Right atrium auricular region (tissue), 2 donors: Measurements from ENCODE around the gene WFS1. TPM values are rescaled to one million over a fixed set of nuclear protein-coding genes. Genes with fewer than 3 reads are reported as not detected.

ENCODE experiments used
- DNase-seq: peaks from one replicate; pipeline ENCODE4 v3.0.0-alpha.2; 2019; ENCODE audit warnings: low spot score
- H3K27ac ChIP-seq, 2 donors: fragments of 200-600 bp; sonication (generic); 1 replicate in 1 of 2; 2 replicates in 1 of 2; pipeline ENCODE4 v1.5.1; 2016 to 2019
- H3K27me3 ChIP-seq, 2 donors: fragments of 200-600 bp; sonication (generic); one replicate each; pipeline versions ENCODE4 v1.5.1 to v1.6.0; 2017 to 2019
- H3K36me3 ChIP-seq: fragments of 200-600 bp; sonication (generic); one replicate; pipeline ENCODE4 v1.5.1; 2016
- H3K4me1 ChIP-seq, 2 donors: fragments of 200-600 bp; sonication (generic); one replicate each; pipeline versions ENCODE4 v1.5.1 to v1.6.0; 2017 to 2019
- H3K4me3 ChIP-seq, 2 donors: fragments of 200-600 bp; sonication (generic); 1 replicate in 1 of 2; 2 replicates in 1 of 2; pipeline ENCODE4 v1.5.1; 2017 to 2019; ENCODE audit warnings: mild to moderate bottlenecking in 1 of 2, moderate library complexity in 1 of 2
- H3K9me3 ChIP-seq, 2 donors: fragments of 200-600 bp; sonication (generic); one replicate each; pipeline ENCODE4 v1.5.1; 2019
- total RNA-seq, 2 donors: library from RNA; depleted of rRNA; stranded (reverse); fragments of >200 nt; gene quantifications; one replicate each; pipeline ENCODE4 v1.1.0, GENCODE V29; 2016
- TF ChIP-seq, protein P1 (sequence below), 2 donors: fragments of 200-600 bp; sonication (generic); IDR thresholded peaks; one replicate each; pipeline ENCODE4 v1.5.1; 2019; ENCODE audit warnings: antibody characterized with exemption in 2 of 2

WFS1 gene
- total RNA-seq, 2 donors from 2014 or later: 111 to 112 TPM

DNA sequence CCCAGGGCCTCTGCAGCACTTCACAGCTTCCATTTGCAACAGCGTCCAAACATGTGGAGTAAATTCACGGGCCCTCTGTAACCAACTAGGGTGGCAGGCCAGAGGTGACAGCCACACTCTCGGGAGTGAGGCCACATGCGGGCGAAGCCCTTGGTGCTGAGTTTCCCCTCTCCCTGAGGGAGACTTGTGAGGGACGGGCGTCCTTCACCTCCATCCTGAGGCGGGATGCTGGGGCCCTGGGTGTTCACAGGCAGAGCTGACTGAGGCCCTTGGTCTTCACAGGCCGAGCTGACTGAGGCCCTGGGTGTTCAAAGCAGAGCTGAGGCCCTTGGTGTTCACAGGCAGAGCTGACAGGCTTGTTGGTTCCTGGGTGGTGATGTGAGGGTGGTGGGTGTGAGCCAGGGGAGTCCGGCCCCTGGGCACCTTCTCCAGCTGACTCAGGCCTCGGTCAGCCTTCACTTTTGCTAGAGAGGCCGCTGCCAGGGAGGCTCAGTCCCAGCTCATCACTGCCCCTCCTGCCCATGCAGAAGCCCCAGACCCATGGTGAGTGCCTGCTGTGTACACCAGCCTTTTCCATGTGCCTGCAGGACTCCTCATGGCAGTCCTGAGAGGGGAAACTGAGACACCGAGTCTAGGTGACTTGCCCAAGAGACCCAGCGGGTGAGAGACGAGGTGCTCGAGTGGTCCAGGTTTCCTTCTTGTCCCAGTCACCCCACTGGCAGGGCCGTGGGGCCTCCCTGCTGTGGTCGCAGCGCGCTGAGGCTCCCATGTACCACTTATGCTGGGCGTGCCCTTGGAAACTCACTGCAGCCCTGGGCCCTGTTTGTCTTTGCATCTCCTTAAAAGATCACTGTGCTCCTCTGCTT is 8.5 kb downstream of the WFS1 start:
- Histone ChIP-seq H3K9me3 (no peaks in the 10 kb centered on the region), H3K36me3 (peaks cover 11% of the 10 kb centered on the region), H3K4me3 (no peak overlapping the region), H3K4me1 (peaks cover 0 to 83% of the 10 kb centered on the region in 2 donors), H3K27ac (peak overlapping the region; percentile 77 to 79), H3K27me3 (no peaks in the 10 kb centered on the region)
- DNase-seq: no peak
- TF ChIP-seq, protein P1, sequence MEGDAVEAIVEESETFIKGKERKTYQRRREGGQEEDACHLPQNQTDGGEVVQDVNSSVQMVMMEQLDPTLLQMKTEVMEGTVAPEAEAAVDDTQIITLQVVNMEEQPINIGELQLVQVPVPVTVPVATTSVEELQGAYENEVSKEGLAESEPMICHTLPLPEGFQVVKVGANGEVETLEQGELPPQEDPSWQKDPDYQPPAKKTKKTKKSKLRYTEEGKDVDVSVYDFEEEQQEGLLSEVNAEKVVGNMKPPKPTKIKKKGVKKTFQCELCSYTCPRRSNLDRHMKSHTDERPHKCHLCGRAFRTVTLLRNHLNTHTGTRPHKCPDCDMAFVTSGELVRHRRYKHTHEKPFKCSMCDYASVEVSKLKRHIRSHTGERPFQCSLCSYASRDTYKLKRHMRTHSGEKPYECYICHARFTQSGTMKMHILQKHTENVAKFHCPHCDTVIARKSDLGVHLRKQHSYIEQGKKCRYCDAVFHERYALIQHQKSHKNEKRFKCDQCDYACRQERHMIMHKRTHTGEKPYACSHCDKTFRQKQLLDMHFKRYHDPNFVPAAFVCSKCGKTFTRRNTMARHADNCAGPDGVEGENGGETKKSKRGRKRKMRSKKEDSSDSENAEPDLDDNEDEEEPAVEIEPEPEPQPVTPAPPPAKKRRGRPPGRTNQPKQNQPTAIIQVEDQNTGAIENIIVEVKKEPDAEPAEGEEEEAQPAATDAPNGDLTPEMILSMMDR (IDR thresholded peaks at IDR 0.05): no peak

DNA sequence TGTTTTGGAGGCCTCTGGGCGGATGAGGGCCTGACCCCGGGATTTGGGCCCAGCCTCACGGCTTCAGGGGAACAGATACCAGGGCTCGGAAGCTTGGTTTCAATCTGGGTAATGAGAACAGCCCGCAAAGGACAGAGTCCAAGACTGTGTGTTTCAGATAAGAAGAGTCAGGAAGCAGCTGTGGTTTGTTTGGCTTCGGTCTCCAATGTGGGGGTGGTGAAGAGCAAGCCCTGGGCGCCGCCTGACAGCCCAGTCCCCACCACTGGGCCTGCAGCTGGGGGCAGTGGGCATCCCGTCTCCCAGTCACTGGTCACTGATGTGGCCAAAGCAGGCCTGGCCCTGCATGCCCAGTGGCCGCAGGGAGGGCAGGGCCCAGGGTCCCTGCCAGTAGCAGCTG is 9.1 kb downstream of the WFS1 start:
- no peaks in the 10 kb centered on the region for H3K9me3 ChIP-seq
- H3K36me3 ChIP-seq: peaks cover 11% of the 10 kb centered on the region
- no peak overlapping the region for H3K4me3 ChIP-seq
- DNase-seq: peak; percentile 74
- peak overlapping the region; percentile 77 to 79 for H3K27ac ChIP-seq
- TF ChIP-seq, protein P1 (IDR thresholded peaks at IDR 0.05): no peak
- H3K27me3 ChIP-seq: no peaks in the 10 kb centered on the region
- H3K4me1 ChIP-seq: peaks cover 0 to 76% of the 10 kb centered on the region in 2 donors

DNA sequence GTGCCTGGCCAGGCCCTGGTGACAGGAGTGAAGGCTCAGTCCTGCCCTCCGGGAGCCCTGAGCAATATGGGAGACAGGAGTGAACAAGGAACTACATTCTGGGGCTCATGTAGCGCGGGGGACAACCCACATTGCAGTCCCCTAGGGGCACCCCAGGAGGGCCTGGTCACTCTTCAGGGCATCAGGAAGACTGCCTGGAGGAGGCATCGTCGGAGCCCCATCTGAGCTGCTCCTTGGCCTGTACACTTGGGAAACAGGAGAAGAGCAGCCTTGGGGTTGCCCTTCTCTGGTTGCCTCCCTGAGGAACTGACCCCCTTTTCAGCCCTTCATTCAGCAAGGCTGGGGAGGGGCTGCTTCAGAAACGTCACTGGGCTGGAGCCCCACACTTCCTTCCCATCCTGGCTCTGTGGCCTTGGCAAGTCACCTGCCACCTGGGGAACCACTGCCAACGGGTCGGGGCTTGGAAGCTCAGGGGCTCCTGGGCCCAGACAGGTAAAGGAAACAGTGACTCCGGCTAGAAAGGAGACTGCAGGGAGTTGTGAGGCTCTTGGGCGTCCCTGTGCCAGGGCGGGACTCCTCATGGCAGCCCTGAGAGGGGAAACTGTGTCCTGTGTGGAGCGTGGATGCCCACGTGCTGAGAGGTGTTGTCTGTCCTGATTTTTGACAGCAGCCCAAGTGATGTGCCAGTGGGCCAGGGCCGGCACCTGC is 10.1 kb downstream of the WFS1 start:
- Histone ChIP-seq H3K27ac (peak overlapping the region; percentile 77 to 79), H3K27me3 (no peaks in the 10 kb centered on the region), H3K9me3 (no peaks in the 10 kb centered on the region), H3K36me3 (peaks cover 11% of the 10 kb centered on the region), H3K4me1 (peaks cover 0 to 76% of the 10 kb centered on the region in 2 donors), H3K4me3 (no peak overlapping the region)
- no peak for DNase-seq
- TF ChIP-seq, protein P1 (IDR thresholded peaks at IDR 0.05): no peak

DNA sequence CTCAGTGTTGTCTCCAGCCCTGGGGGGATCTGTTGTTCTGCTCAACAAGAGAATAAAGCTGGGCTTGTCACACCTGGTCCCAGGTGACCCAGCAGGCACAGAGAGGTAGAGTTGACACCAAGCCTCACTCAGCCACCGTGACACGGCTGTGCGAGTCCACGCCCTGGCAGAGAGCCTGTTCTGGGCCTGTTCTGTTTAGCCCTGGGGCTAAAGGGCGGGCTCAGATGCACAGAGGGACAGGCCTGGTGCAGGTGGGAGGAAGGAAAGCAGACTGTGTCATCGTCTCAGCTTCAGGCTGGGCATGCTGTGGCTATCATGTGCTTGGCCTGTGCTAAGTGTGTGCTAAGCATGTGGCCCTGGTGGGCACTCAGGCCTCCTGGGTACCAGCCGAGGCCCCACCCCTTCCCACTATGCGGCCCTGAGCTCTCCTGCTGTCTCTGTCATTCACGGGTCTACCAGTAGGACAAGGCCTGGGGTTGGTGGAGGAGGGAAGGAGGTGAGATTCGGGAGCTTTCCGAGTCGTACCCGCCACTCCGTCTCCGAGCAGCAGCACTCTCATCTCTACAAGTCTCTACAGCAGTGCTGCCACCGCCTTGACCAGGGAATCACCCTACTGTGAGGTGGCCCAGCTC is 10.8 kb downstream of the WFS1 start:
- Histone ChIP-seq H3K4me1 (peaks cover 0 to 75% of the 10 kb centered on the region in 2 donors), H3K4me3 (no peak overlapping the region), H3K36me3 (peaks cover 12% of the 10 kb centered on the region), H3K27ac (peak overlapping the region; percentile 77 to 79), H3K9me3 (no peaks in the 10 kb centered on the region), H3K27me3 (no peaks in the 10 kb centered on the region)
- DNase-seq: no peak
- TF ChIP-seq, protein P1 (IDR thresholded peaks at IDR 0.05): no peak

DNA sequence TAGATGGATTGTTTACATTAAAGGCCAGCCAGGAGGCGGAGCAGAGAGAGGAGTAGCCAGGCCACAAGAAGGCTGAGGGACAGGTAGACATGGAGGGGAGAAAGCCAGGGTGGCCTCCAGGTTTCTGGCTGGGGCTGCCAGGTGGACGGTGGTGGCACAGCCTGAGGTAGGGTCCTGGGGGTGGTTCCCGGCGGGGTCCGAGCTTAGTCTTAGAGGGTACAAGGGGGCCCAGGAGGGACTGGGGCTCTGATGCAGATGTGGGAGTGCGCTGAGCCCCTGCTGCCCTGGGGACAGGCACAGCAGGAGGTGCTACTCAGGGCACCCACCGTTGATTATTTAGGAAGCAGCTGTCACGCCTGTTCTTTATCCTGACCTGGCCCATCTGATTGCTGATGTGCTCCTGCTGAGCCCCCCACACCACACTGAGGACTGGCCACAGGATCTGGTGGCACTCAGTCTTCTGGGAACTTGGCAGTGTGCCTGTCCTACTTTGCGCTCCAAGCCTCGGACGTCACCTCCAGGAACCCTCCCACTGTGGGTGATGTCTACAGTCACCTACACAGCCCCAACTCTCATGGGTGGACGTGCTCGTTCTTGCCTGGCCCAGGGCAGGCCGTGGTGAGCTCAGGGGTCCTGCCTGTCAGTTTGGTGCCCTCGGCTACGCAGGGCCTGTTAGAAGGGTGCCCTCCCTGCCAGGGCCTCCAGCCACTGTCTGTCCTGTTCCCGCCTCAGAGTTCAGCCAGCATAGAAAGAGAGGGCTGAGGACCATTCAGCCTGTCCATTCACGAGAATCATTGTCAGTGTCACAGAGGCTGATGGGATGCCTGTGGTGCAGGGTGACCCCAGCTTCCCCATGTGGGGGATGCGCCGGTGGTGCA is 12.0 kb downstream of the WFS1 start:
- H3K27ac ChIP-seq: peak overlapping the region; percentile 77 to 79
- peak; percentile 71 for DNase-seq
- H3K36me3 ChIP-seq: peaks cover 24% of the 10 kb centered on the region
- peaks cover 0 to 63% of the 10 kb centered on the region in 2 donors for H3K4me1 ChIP-seq
- TF ChIP-seq, protein P1 (IDR thresholded peaks at IDR 0.05): no peak
- no peak overlapping the region for H3K4me3 ChIP-seq
- no peaks in the 10 kb centered on the region for H3K27me3 ChIP-seq
- H3K9me3 ChIP-seq: no peaks in the 10 kb centered on the region
